Astrocyte (in vitro differentiated cells and primary cell): ENCODE results near the gene NRG2.

Experiments used
- CTCF ChIP-seq: IDR thresholded peaks from 2 replicates; pipeline ENCODE4 v1.5.1; 2011; ENCODE audit warnings: low read depth, mild to moderate bottlenecking, inconsistent platforms, low read length, moderate library complexity; ENCODE audit not compliant: insufficient read depth
- EZH2 ChIP-seq: IDR thresholded peaks from 2 replicates; pipeline ENCODE4 v1.6.1; 2012; ENCODE audit warnings: mild to moderate bottlenecking, low read length, inconsistent platforms; ENCODE audit not compliant: insufficient read depth

- TF ChIP-seq CTCF (no peak), EZH2 (no peak)
These were observed 226.5 kb downstream of the NRG2 start for GRCh38 chr5:139816566-139816965.
